SU-DHL-6 (cell line): Measurements from ENCODE around the gene STK38.

Experiments used
- CTCF ChIP-seq: fragments of 200-600 bp; sonication (generic); IDR thresholded peaks from one replicate; pipeline ENCODE4 v1.5.1; 2017; ENCODE audit warnings: antibody characterized with exemption, mild to moderate bottlenecking, low read length, moderate library complexity; ENCODE audit not compliant: insufficient read depth, poor library complexity, severe bottlenecking
- EZH2phosphoT487 ChIP-seq: fragments of 200-600 bp; sonication (generic), shearing (Covaris generic); conservative IDR thresholded peaks from 2 replicates; pipeline ENCODE4 v1.6.1; 2018; ENCODE audit warnings: mild to moderate bottlenecking, antibody characterized with exemption, low read length, moderate library complexity, mixed read lengths

GRCh38 chr6:36590237-36590636 lies 43.0 kb upstream of the STK38 start:
- no peak for TF ChIP-seq CTCF
- no peak for TF ChIP-seq EZH2phosphoT487
